ENCODE measurements around the gene FRMD4A.

DNA sequence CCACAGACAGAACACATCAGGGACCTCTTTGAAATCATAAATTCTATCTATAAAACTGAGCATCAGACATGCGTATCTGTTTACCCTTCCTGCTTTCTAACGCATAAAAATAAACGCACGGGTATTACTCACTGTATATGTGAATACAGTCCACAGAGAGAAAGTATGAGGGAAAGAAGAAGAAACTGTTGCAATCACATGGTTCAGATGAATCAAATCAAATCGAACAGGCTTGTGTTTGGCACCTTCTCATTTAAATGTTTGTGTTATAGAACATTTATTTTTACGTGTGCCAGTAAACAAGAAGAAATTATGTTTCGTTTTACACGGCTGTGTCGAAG, 322.0 kb downstream of the FRMD4A start:
- TF ChIP-seq TAF1 (IDR thresholded peaks at IDR 0.05; ENCODE audit: low read depth, low read length) (no peak), POLR2AphosphoS5 (IDR thresholded peaks at IDR 0.05; ENCODE audit: low read depth, low read length) (no peak)
